Thoracic aorta (tissue), 2 donors: ENCODE measurements around the gene TTC3. TPM values are rescaled to one million over a fixed set of nuclear protein-coding genes. Genes with fewer than 3 reads are reported as not detected.
"Not testable (repeated sequence)": the region's sequence is repeated elsewhere in the genome, so short reads cannot be mapped to it uniquely, and the experiment has no call there.

Source experiments
- ATAC-seq: fragments of 150-250 bp; one replicate; pipeline ENCODE4 v1.8.0; 2017; ENCODE audit warnings: low read depth; ENCODE audit not compliant: insufficient number of reproducible peaks, low FRiP score
- DNase-seq: peaks from one replicate; pipeline ENCODE4 v3.0.0-alpha.2; 2020; ENCODE audit warnings: low spot score
- H3K27ac ChIP-seq, 2 donors: fragments of 200-600 bp; sonication (generic); 1 replicate in 1 of 2; 2 replicates in 1 of 2; pipeline ENCODE4 v1.5.1; 2016; ENCODE audit warnings: mild to moderate bottlenecking in 2 of 2, moderate library complexity in 2 of 2
- H3K27me3 ChIP-seq: fragments of 200-600 bp; sonication (generic); replicated peaks from 2 replicates; pipeline ENCODE4 v1.6.0; 2016; ENCODE audit warnings: mild to moderate bottlenecking; ENCODE audit not compliant: insufficient read depth
- H3K36me3 ChIP-seq: fragments of 200-600 bp; sonication (generic); one replicate; pipeline ENCODE4 v1.5.1; 2016
- H3K4me1 ChIP-seq, 2 donors: fragments of 200-600 bp; sonication (generic); 1 replicate in 1 of 2; 2 replicates in 1 of 2; pipeline versions ENCODE4 v1.5.1 to v1.6.0; 2016; ENCODE audit warnings: low read depth in 2 of 2, mild to moderate bottlenecking in 1 of 2; ENCODE audit not compliant: control insufficient read depth in 1 of 2
- H3K4me3 ChIP-seq: fragments of 200-600 bp; sonication (generic); 2 replicates; pipeline ENCODE4 v1.5.1; 2016; ENCODE audit warnings: mild to moderate bottlenecking
- H3K9me3 ChIP-seq: fragments of 200-600 bp; sonication (generic); 2 replicates; pipeline ENCODE4 v1.5.1; 2016
- CTCF ChIP-seq: fragments of 200-600 bp; sonication (generic); IDR thresholded peaks from one replicate; pipeline ENCODE4 v1.5.1; 2019; ENCODE audit warnings: antibody characterized with exemption
- total RNA-seq, 2 donors: library from RNA; depleted of rRNA; stranded (reverse); fragments of >200 nt; gene quantifications; one replicate each; pipeline versions ENCODE4 v1.1.0 to v1.2.3, GENCODE V29; 2016

The TTC3 gene
- total RNA-seq, 2 donors from 2014 or later: 85.2 to 115 TPM

- Histone ChIP-seq H3K27me3 (no peaks in the 10 kb centered on the region), H3K27ac (no peak overlapping the region), H3K4me1 (no peaks in the 10 kb centered on the region), H3K4me3 (no peak overlapping the region), H3K9me3 (no peaks in the 10 kb centered on the region), H3K36me3 (no peaks in the 10 kb centered on the region)
- no peak for DNase-seq
- TF ChIP-seq CTCF: no peak
- ATAC-seq: no peak
Measured at GRCh38 chr21:37045556-37045955, 27.5 kb upstream of the TTC3 start.

- DNase-seq (no peak), ATAC-seq (no peak)
- Histone ChIP-seq H3K27ac (no peak overlapping the region), H3K4me3 (no peak overlapping the region), H3K4me1 (no peaks in the 10 kb centered on the region), H3K27me3 (no peaks in the 10 kb centered on the region), H3K36me3 (no peaks in the 10 kb centered on the region), H3K9me3 (no peaks in the 10 kb centered on the region)
- TF ChIP-seq CTCF: no peak
Measured at GRCh38 chr21:37047079-37047478, 26.0 kb upstream of the TTC3 start.

GRCh38 chr21:37049741-37050140 lies 23.3 kb upstream of the TTC3 start:
- not testable (repeated sequence) for ATAC-seq, H3K4me1 ChIP-seq, H3K27me3 ChIP-seq

GRCh38 chr21:37055271-37055855 lies 17.7 kb upstream of the TTC3 start:
- TF ChIP-seq CTCF: no peak
- Histone ChIP-seq H3K9me3 (no peaks in the 10 kb centered on the region), H3K27me3 (no peaks in the 10 kb centered on the region), H3K4me1 (no peaks in the 10 kb centered on the region), H3K27ac (no peak overlapping the region), H3K4me3 (no peak overlapping the region), H3K36me3 (no peaks in the 10 kb centered on the region)
- DNase-seq: no peak
- no peak for ATAC-seq

More at GRCh38 chr21:37049741-37050140, 23.3 kb upstream of the TTC3 start:
- H3K9me3 ChIP-seq, H3K27ac ChIP-seq, H3K4me3 ChIP-seq, H3K36me3 ChIP-seq, DNase-seq: not testable (repeated sequence)

GRCh38 chr21:37057614-37058013 lies 15.4 kb upstream of the TTC3 start:
- Histone ChIP-seq H3K27me3 (no peaks in the 10 kb centered on the region), H3K4me3 (no peak overlapping the region), H3K4me1 (no peaks in the 10 kb centered on the region), H3K36me3 (no peaks in the 10 kb centered on the region), H3K9me3 (no peaks in the 10 kb centered on the region), H3K27ac (no peak overlapping the region)
- ATAC-seq (no peak), DNase-seq (no peak)
- TF ChIP-seq CTCF: no peak

GRCh38 chr21:37058261-37058660 lies 14.8 kb upstream of the TTC3 start:
- no peaks in the 10 kb centered on the region for H3K27me3 ChIP-seq
- ATAC-seq (no peak), DNase-seq (no peak)
- no peak overlapping the region for H3K27ac ChIP-seq
- no peak for TF ChIP-seq CTCF
- no peaks in the 10 kb centered on the region for H3K36me3 ChIP-seq
- H3K4me3 ChIP-seq: no peak overlapping the region
- H3K4me1 ChIP-seq: no peaks in the 10 kb centered on the region
- H3K9me3 ChIP-seq: no peaks in the 10 kb centered on the region
